HFFc6 (cell line): ENCODE results near the gene BICDL1. TPM values are rescaled to one million over a fixed set of nuclear protein-coding genes. Genes with fewer than 3 reads are reported as not detected.

Experiments
- DNase-seq: peaks from one replicate; pipeline ENCODE4 v3.0.0-alpha.2; 2018
- H3K27ac Mint-ChIP-seq: 2 replicates; pipeline ENCODE4 v1.8.0; 2020; ENCODE audit warnings: mild to moderate bottlenecking, mixed read lengths
- H3K27me3 Mint-ChIP-seq: 2 replicates; pipeline ENCODE4 v1.8.0; 2021; ENCODE audit warnings: mild to moderate bottlenecking, moderate library complexity, mixed read lengths; ENCODE audit not compliant: insufficient read depth
- H3K36me3 Mint-ChIP-seq: 2 replicates; pipeline ENCODE4 v1.8.0; 2021; ENCODE audit warnings: low read depth, mixed read lengths
- H3K4me1 Mint-ChIP-seq: 2 replicates; pipeline ENCODE4 v1.8.0; 2020; ENCODE audit warnings: low read depth, mixed read lengths
- H3K4me3 Mint-ChIP-seq: 2 replicates; pipeline ENCODE4 v1.8.0; 2020; ENCODE audit warnings: mild to moderate bottlenecking, moderate library complexity, mixed read lengths
- H3K9me3 Mint-ChIP-seq: 2 replicates; pipeline ENCODE4 v1.8.0; 2020; ENCODE audit warnings: mild to moderate bottlenecking, mixed read lengths
- CTCF ChIP-seq: fragments of 200-600 bp; sonication (generic); IDR thresholded peaks from 2 replicates; pipeline ENCODE4 v1.5.0; 2021; ENCODE audit warnings: antibody characterized with exemption, mild to moderate bottlenecking
- total RNA-seq, 6 experiments: library from RNA; stranded (reverse); fragmentation: NEBNext Ultra II Directional; extraction: Animal tissue kit (Norgen Biotek cat#: 25700); gene quantifications; 2 replicates in 1 of 6; 3 replicates in 5 of 6; pipeline ENCODE4 v1.2.3, GENCODE V29; 2021

The BICDL1 gene
- total RNA-seq, 6 experiments from 2014 or later, result 0.05 TPM; not detected in 5

DNA sequence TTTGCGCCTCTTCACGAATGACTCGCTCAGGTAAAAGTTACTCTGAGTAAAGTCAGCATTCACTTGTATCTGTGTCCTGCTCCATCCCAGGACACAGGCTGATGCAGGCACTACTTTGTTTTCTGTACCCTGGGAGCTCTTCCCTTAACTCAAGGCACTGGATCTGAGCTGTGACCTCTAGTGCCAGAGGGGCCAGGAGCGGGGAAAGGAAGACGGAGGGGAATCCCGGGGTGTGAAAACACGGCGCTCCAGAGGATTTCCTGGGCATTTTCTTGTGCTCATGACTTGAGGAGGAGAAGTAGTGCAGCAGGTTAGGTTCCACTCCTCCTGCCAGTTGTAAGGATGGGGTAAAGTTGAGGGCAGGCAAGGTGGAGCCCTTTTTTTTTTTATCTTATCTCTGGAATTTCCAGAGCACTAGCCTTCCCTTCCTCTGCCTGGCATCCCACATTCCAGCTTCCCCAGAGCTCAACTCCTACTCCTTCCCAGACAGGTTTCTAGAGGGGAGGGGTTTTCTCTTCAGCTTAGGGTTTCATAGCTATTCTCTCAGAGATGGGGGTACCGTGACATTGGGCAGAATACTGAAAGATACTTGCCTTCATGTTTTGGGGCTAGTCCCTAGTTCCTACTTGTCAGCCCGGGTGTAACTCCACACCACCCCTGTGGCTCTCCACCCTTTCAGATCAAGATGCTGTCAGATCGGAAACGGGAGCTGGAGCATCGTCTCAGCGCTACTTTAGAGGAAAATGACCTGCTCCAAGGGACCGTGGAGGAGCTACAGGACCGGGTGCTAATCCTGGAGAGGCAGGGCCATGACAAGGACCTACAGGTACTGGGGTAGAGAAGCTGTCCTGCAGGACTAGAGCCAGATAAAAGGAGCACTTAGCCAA lies 75.3 kb downstream of the BICDL1 start:
- H3K27ac Mint-ChIP-seq, result no peak overlapping the region
- DNase-seq, result no peak
- no peaks in the 10 kb centered on the region for H3K4me1 Mint-ChIP-seq
- no peak overlapping the region for H3K4me3 Mint-ChIP-seq
- TF ChIP-seq CTCF, result no peak
- H3K36me3 Mint-ChIP-seq, result no peaks in the 10 kb centered on the region
- peaks cover 57% of the 10 kb centered on the region for H3K27me3 Mint-ChIP-seq
- no peaks in the 10 kb centered on the region for H3K9me3 Mint-ChIP-seq

DNA sequence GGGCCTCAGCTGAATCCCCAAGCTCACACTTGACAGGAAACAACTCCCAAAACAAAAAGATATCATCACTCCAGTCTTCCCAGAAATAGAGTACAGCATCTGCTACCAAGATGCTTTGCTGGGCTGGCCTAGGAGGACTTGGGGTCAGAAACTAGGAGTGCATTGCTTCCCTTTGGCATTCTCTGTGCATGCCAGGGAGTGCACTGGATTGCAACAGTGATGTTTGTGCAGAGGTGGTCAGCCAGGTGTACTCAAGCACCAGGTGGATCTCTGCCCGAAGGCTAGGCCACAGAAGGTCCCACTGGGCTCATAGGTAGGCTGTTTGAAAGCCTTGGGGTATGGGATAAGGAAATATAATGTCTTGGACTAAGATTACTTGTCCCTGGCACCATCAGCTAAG lies 76.4 kb downstream of the BICDL1 start:
- Mint-ChIP-seq H3K27me3 (peaks cover 57% of the 10 kb centered on the region), H3K9me3 (no peaks in the 10 kb centered on the region), H3K36me3 (no peaks in the 10 kb centered on the region), H3K27ac (no peak overlapping the region), H3K4me3 (no peak overlapping the region), H3K4me1 (no peaks in the 10 kb centered on the region)
- no peak for DNase-seq
- no peak for TF ChIP-seq CTCF

- Mint-ChIP-seq H3K27me3 (peaks cover 54% of the 10 kb centered on the region), H3K4me1 (no peaks in the 10 kb centered on the region), H3K9me3 (no peaks in the 10 kb centered on the region), H3K27ac (no peak overlapping the region), H3K4me3 (no peak overlapping the region), H3K36me3 (no peaks in the 10 kb centered on the region)
- DNase-seq, result no peak
- no peak for TF ChIP-seq CTCF
These were observed 77.3 kb downstream of the BICDL1 start for GRCh38 chr12:120066341-120066740.

DNA sequence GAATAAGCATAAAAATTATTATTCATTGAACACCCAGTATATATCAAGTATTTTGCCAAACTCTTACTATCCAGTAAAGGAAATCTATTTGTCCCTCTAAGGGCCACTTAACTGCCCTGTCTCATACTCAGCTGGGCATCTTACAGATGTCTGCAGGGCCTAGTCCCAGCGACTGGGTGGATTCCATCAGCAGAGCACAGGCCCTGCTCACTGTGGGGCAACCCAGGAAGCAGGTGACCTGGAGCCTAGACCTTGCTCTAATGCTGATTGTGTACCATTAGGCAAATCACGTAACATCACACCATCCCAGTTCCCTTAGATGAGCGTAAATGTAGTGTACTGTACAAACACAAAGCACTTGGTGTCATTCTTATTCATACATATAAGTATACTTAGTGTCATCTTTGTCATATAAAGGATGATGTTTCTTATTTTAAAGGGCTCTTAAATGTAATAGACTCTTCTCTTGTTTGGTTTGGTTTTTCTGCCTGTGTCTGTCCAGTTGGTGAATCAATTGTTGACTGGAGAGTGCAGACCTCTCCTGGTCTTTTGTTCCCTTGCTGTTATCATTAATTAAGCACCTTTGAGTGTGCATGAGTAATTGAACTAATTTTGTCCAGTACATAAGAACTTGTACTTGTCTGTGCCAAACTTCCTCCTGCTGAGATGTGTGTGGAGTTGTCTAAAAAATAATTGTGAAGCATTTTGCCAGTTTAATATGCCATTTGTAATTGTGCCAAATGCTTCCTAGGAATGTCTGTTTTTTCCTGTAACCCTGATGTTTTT lies 78.2 kb downstream of the BICDL1 start:
- H3K9me3 Mint-ChIP-seq, result no peaks in the 10 kb centered on the region
- DNase-seq, result no peak
- H3K27ac Mint-ChIP-seq, result no peak overlapping the region
- H3K4me1 Mint-ChIP-seq, result no peaks in the 10 kb centered on the region
- no peaks in the 10 kb centered on the region for H3K36me3 Mint-ChIP-seq
- TF ChIP-seq CTCF, result no peak
- H3K4me3 Mint-ChIP-seq, result no peak overlapping the region
- peaks cover 61% of the 10 kb centered on the region for H3K27me3 Mint-ChIP-seq

GRCh38 chr12:120067901-120068300 lies 78.9 kb downstream of the BICDL1 start:
- no peak overlapping the region for H3K27ac Mint-ChIP-seq
- H3K36me3 Mint-ChIP-seq, result no peaks in the 10 kb centered on the region
- no peak for DNase-seq
- no peaks in the 10 kb centered on the region for H3K4me1 Mint-ChIP-seq
- no peak overlapping the region for H3K4me3 Mint-ChIP-seq
- H3K9me3 Mint-ChIP-seq, result no peaks in the 10 kb centered on the region
- no peak for TF ChIP-seq CTCF
- peaks cover 58% of the 10 kb centered on the region for H3K27me3 Mint-ChIP-seq
